Bronchial epithelial cell (primary cell): ENCODE measurements around the gene SINHCAF. TPM values are rescaled to one million over a fixed set of nuclear protein-coding genes. Genes with fewer than 3 reads are reported as not detected.

Experiments used
- DNase-seq: peaks from one replicate; pipeline ENCODE4 v3.0.0-alpha.2; 2010; ENCODE audit warnings: low read depth
- FAIRE-seq: peaks from 2 replicates; lab custom pipeline; 2011; peaks lifted over from hg19 to GRCh38; lab: Jason Lieb, UNC
- H3K27me3 ChIP-seq: 2 replicates; pipeline ENCODE4 v1.5.1; 2011; ENCODE audit warnings: low read length; ENCODE audit not compliant: control insufficient read depth, insufficient read depth
- H3K36me3 ChIP-seq: 2 replicates; pipeline ENCODE4 v1.5.1; 2011; ENCODE audit warnings: low read length; ENCODE audit not compliant: control insufficient read depth, insufficient read depth
- H3K4me3 ChIP-seq: 2 replicates; pipeline ENCODE4 v1.5.1; 2011; ENCODE audit warnings: mild to moderate bottlenecking, low read depth, low read length, control low read depth
- total RNA-seq: library from RNA; depleted of rRNA; stranded (reverse); fragments of >200 nt; gene quantifications from 2 replicates; pipeline ENCODE4 v1.2.1, GENCODE V29; 2014
- TF ChIP-seq, protein P1 (sequence below): IDR thresholded peaks from 2 replicates; pipeline ENCODE4 v1.5.1; 2011; ENCODE audit warnings: mild to moderate bottlenecking, moderate library complexity, low read length, control low read depth, inconsistent platforms; ENCODE audit not compliant: insufficient read depth, severe bottlenecking

Gene SINHCAF
- total RNA-seq, 1 donor from 2014 or later = 182 TPM

DNA sequence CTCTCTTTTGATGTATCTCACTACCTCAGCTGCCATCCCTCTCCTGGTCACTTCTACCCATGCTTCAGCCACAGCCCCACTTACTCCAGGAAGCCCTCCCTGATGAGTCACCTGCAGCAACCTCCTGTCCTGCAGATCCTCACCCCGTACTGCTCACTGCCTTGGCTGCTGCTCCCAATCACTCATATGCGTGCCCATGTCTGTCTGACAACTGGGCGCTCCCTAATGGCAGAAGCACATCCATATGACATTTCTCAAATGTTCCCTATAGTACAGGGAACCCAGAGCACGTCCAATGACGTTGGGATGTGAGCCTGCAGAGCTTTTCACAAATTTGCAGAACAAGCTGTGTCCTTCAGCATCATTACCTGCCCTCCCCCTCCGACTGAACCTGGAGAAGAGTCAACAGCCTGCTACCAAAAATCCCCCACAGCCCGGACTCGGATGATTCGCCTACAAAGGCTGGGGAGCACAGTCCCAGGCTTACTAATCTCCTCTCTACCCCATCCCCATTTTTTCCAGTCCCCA is 90.0 kb downstream of the SINHCAF start:
- Histone ChIP-seq H3K27me3 (peaks cover 2% of the 10 kb centered on the region), H3K36me3 (no peaks in the 10 kb centered on the region), H3K4me3 (no peak overlapping the region)
- FAIRE-seq (peak; percentile 43), DNase-seq (peak; percentile 21)
- TF ChIP-seq, protein P1, sequence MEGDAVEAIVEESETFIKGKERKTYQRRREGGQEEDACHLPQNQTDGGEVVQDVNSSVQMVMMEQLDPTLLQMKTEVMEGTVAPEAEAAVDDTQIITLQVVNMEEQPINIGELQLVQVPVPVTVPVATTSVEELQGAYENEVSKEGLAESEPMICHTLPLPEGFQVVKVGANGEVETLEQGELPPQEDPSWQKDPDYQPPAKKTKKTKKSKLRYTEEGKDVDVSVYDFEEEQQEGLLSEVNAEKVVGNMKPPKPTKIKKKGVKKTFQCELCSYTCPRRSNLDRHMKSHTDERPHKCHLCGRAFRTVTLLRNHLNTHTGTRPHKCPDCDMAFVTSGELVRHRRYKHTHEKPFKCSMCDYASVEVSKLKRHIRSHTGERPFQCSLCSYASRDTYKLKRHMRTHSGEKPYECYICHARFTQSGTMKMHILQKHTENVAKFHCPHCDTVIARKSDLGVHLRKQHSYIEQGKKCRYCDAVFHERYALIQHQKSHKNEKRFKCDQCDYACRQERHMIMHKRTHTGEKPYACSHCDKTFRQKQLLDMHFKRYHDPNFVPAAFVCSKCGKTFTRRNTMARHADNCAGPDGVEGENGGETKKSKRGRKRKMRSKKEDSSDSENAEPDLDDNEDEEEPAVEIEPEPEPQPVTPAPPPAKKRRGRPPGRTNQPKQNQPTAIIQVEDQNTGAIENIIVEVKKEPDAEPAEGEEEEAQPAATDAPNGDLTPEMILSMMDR = no peak

DNA sequence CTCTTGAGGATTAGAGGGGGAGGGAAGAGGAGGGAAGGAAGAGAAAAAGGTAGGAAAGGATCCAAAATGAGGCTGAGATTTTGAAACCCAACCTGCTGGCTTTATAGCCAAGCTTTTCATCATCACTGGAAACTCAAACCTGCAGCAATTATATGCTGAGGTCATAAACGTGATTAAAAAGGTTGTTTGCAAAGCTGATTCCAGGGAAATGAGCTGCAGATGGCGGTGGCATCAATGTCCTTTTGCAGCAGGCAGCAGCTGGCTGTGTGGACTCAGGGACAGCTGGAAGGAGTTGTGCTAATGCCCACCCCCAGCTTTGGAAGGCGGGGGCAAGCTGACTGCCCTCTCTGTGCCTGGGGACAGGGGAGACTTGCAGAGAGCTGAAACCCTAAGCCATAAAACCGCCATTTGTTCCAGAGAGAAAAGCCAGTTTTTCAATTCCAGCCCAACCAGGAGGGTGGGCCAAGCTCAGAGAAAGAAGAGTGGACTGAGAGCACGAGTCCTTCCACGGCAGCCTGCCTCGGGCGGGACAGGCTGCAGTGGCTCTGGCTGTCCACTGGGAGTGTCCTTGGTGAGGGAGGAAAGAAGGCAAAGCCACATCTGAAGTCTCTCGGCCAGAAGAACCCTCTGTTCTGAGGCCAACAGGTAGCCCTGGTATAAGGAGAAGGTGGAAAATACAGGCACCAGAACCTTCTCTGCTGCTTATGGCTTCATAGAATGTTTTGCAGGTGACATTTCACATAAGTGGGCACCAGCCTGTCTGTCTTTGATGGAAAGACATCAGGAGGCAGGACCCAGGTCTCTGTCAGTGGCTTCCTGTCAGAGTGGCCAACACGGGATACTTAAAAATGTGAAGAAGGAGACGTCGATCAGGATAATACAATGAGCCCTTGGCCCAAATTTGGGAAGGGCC is 90.7 kb downstream of the SINHCAF start:
- FAIRE-seq (peak; percentile 93), DNase-seq (no peak)
- H3K27me3 ChIP-seq = peaks cover 2% of the 10 kb centered on the region
- H3K36me3 ChIP-seq = no peaks in the 10 kb centered on the region
- H3K4me3 ChIP-seq = no peak overlapping the region
- TF ChIP-seq, protein P1 = peak; percentile 76

DNA sequence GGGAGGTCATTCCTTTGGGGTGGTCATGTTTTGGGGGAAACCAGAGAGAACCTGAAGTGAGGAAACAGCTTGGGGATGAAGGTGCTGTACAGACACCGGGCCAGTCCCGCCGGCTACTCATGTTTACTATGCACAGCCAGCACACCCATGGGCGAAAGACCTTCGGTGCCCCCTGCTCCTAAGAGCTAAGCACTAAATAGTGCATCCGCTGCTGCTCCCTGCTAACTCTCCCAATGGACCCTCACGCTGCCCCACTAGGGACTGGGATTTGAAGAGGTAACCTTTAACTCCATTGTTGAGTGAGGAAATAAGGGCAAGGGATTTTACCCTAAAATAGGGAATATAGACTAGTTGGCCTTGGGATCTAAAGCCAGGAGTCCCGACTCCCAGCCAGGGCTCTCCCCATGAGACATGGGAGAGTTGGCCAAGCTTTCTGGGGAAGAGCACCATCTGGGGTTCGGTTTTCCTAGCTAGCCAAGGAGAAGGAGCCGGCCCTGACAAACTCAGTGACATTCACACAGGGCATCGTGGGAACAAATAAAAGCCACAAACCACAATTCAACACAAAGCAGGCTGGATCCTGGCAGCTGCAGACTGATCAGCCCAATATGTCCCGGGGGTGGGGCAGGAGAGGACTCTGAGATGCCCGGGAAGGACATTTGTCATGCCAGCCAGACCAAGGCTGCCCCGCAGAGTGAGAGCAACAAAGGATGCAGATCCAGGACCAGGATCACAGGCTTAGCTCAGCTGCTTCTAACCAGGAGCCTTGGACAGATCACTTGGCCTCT is 91.7 kb downstream of the SINHCAF start:
- TF ChIP-seq, protein P1 = no peak
- Histone ChIP-seq H3K36me3 (no peaks in the 10 kb centered on the region), H3K27me3 (peaks cover 2% of the 10 kb centered on the region), H3K4me3 (no peak overlapping the region)
- no peak for DNase-seq
- peak; percentile 58 for FAIRE-seq

DNA sequence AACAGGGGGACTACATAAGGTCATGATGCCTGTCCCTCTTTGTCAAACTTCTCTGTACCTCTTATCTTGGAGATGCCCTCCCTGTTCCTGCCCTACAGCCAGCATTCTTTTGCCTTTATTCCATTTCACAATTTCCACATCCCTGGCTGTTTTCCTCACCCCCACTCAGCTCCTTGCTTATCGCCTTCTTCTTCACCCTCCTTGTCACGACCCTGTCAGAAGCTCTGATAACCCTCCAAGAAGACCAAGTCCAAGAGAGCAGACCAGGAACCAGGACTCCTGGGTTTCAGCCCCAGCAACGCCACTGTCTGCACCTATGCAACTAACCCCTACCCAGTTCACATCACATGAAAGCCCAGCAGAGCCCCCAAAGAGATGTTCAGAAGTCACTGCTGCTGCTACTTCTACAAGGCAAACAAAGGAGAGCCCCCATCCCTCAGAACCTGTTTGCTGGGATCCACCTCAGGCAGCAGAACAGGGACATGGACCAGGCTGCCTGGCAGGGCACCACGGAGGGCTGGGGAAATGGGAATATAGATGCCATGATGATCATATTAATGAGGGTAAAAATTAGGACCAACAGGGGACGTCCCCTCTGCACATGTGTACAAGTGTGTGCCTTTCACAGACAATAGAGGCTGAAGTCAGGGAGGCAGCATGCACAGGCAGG is 92.8 kb downstream of the SINHCAF start:
- no peak for DNase-seq
- TF ChIP-seq, protein P1 = no peak
- peak; percentile 62 for FAIRE-seq
- H3K36me3 ChIP-seq = no peaks in the 10 kb centered on the region
- peaks cover 2% of the 10 kb centered on the region for H3K27me3 ChIP-seq
- no peak overlapping the region for H3K4me3 ChIP-seq

DNA sequence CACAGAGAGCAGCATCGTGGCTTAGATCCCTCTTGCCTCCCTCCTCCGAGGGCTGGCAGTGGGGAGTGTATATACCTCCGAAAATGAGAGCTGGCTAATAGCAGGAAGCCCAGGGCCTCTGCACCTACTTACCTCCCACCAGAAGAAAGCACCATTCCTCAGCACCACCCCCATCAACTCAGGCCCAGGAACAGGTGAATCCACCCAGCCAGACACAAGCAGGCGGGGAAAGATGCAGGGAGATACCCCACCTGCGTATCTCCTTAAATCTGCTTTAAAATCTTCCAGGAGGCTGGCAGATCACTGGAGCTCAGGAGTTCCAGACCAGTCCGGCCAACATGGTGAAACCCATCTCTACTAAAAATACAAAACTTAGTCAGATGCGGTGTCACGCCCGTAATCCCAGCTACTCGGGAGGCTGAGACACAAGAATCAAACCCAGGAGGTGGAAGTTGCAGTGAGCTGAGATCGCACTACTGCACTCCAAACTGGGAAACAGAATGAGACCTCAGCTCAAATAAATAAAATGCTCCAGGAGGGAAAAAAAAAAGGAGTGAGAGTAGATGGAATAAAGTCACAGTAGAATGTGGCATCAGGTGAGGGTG is 93.5 kb downstream of the SINHCAF start:
- Histone ChIP-seq H3K27me3 (peaks cover 2% of the 10 kb centered on the region), H3K36me3 (no peaks in the 10 kb centered on the region), H3K4me3 (no peak overlapping the region)
- TF ChIP-seq, protein P1 = no peak
- FAIRE-seq (peak; percentile 64), DNase-seq (no peak)
